Measurements from ENCODE around the gene CPNE4. TPM values are rescaled to one million over a fixed set of nuclear protein-coding genes. Genes with fewer than 3 reads are reported as not detected.

The CPNE4 gene
- total RNA-seq, 1 donor from 2014 or later: 2.7 TPM

DNA sequence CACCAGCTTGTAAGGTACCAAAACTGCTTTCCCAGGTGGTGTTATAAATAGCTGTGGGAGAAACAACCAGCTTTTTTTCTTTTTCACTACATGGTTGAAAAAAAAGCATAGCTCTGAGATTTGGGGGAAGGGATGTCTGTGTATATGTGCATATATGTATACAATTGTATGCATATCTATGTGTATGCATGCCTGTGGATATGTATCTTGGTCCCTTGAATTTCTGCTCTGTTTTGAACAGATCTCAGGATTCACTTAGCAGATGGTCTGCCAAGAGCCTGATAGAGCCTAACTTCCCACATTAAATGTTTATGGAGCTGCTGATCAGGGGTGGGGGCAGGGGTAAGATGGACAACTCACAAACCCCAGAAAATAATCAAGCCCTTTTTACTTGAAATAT, 39.0 kb upstream of the CPNE4 start:
- Mint-ChIP-seq H3K36me3 (ENCODE audit: unreplicated experiment) (no peaks in the 10 kb centered on the region), H3K9me3 (ENCODE audit: unreplicated experiment) (no peaks in the 10 kb centered on the region), H3K4me3 (ENCODE audit: unreplicated experiment) (no peak overlapping the region), H3K27ac (ENCODE audit: unreplicated experiment) (no peak overlapping the region), H3K4me1 (ENCODE audit: low read depth, unreplicated experiment) (no peaks in the 10 kb centered on the region), H3K27me3 (ENCODE audit: unreplicated experiment) (peaks cover 2% of the 10 kb centered on the region)
- no peak for DNase-seq
- TF ChIP-seq CTCF (IDR thresholded peaks at IDR 0.05; ENCODE audit: partially characterized antibody, unreplicated experiment): no peak

GRCh38 chr3:132071043-132071442, 36.2 kb upstream of the CPNE4 start:
- no peak for TF ChIP-seq CTCF (IDR thresholded peaks at IDR 0.05; ENCODE audit: partially characterized antibody, unreplicated experiment)
- DNase-seq: no peak
- no peaks in the 10 kb centered on the region for H3K4me1 Mint-ChIP-seq (ENCODE audit: low read depth, unreplicated experiment)
- no peak overlapping the region for H3K27ac Mint-ChIP-seq (ENCODE audit: unreplicated experiment)
- no peaks in the 10 kb centered on the region for H3K36me3 Mint-ChIP-seq (ENCODE audit: unreplicated experiment)
- H3K9me3 Mint-ChIP-seq (ENCODE audit: unreplicated experiment): no peaks in the 10 kb centered on the region
- no peak overlapping the region for H3K4me3 Mint-ChIP-seq (ENCODE audit: unreplicated experiment)
- peaks cover 2% of the 10 kb centered on the region for H3K27me3 Mint-ChIP-seq (ENCODE audit: unreplicated experiment)

- H3K36me3 Mint-ChIP-seq (ENCODE audit: unreplicated experiment): no peaks in the 10 kb centered on the region
- H3K4me1 Mint-ChIP-seq (ENCODE audit: low read depth, unreplicated experiment): no peaks in the 10 kb centered on the region
- no peak overlapping the region for H3K4me3 Mint-ChIP-seq (ENCODE audit: unreplicated experiment)
- peaks cover 1% of the 10 kb centered on the region for H3K9me3 Mint-ChIP-seq (ENCODE audit: unreplicated experiment)
- no peak for TF ChIP-seq CTCF (IDR thresholded peaks at IDR 0.05; ENCODE audit: partially characterized antibody, unreplicated experiment)
- no peak for DNase-seq
- no peak overlapping the region for H3K27ac Mint-ChIP-seq (ENCODE audit: unreplicated experiment)
- no peaks in the 10 kb centered on the region for H3K27me3 Mint-ChIP-seq (ENCODE audit: unreplicated experiment)
Observed at GRCh38 chr3:132064114-132064513, 29.3 kb upstream of the CPNE4 start.

- Mint-ChIP-seq H3K36me3 (ENCODE audit: unreplicated experiment) (no peaks in the 10 kb centered on the region), H3K27ac (ENCODE audit: unreplicated experiment) (no peak overlapping the region), H3K9me3 (ENCODE audit: unreplicated experiment) (peaks cover 1% of the 10 kb centered on the region), H3K27me3 (ENCODE audit: unreplicated experiment) (no peaks in the 10 kb centered on the region), H3K4me1 (ENCODE audit: low read depth, unreplicated experiment) (no peaks in the 10 kb centered on the region), H3K4me3 (ENCODE audit: unreplicated experiment) (no peak overlapping the region)
- no peak for TF ChIP-seq CTCF (IDR thresholded peaks at IDR 0.05; ENCODE audit: partially characterized antibody, unreplicated experiment)
- no peak for DNase-seq
Observed at GRCh38 chr3:132062535-132062934, 27.7 kb upstream of the CPNE4 start.

- no peak overlapping the region for H3K4me3 Mint-ChIP-seq (ENCODE audit: unreplicated experiment)
- no peaks in the 10 kb centered on the region for H3K27me3 Mint-ChIP-seq (ENCODE audit: unreplicated experiment)
- H3K9me3 Mint-ChIP-seq (ENCODE audit: unreplicated experiment): peaks cover 1% of the 10 kb centered on the region
- no peak overlapping the region for H3K27ac Mint-ChIP-seq (ENCODE audit: unreplicated experiment)
- no peak for DNase-seq
- no peak for TF ChIP-seq CTCF (IDR thresholded peaks at IDR 0.05; ENCODE audit: partially characterized antibody, unreplicated experiment)
- no peaks in the 10 kb centered on the region for H3K4me1 Mint-ChIP-seq (ENCODE audit: low read depth, unreplicated experiment)
- no peaks in the 10 kb centered on the region for H3K36me3 Mint-ChIP-seq (ENCODE audit: unreplicated experiment)
Observed at GRCh38 chr3:132055872-132056271, 21.1 kb upstream of the CPNE4 start.

All from glutamatergic neuron (in vitro differentiated cells).